Measurements from ENCODE around the gene FMO3.

FMO3 gene

GRCh38 chr1:171117085-171117484 is 26.4 kb downstream of the FMO3 start:
- DNase-seq = no peak

GRCh38 chr1:171119648-171120047 is 28.9 kb downstream of the FMO3 start:
- DNase-seq = no peak

- DNase-seq = no peak
These were observed 31.6 kb downstream of the FMO3 start for GRCh38 chr1:171122299-171122698.

- no peak for DNase-seq
These were observed 32.2 kb downstream of the FMO3 start for GRCh38 chr1:171122893-171123292.

GRCh38 chr1:171126504-171126903 is 35.8 kb downstream of the FMO3 start:
- no peak for DNase-seq

GRCh38 chr1:171127099-171127498 is 36.4 kb downstream of the FMO3 start:
- DNase-seq = no peak

- no peak for DNase-seq
These were observed 36.8 kb downstream of the FMO3 start for GRCh38 chr1:171127501-171127900.

- DNase-seq = no peak
These were observed 37.8 kb downstream of the FMO3 start for GRCh38 chr1:171128463-171128862.

GRCh38 chr1:171134204-171134923 is 43.7 kb downstream of the FMO3 start:
- no peak for DNase-seq

- peak; percentile 40 for DNase-seq
These were observed 46.9 kb downstream of the FMO3 start for GRCh38 chr1:171137580-171137979.

- DNase-seq = no peak
These were observed 48.3 kb downstream of the FMO3 start for GRCh38 chr1:171138980-171139379.

GRCh38 chr1:171139890-171140289 is 49.2 kb downstream of the FMO3 start:
- no peak for DNase-seq

- no peak for DNase-seq
These were observed 49.7 kb downstream of the FMO3 start for GRCh38 chr1:171140401-171140800.

- DNase-seq = no peak
These were observed 50.4 kb downstream of the FMO3 start for GRCh38 chr1:171140956-171141687.

GRCh38 chr1:171141688-171142415 is 51.1 kb downstream of the FMO3 start:
- DNase-seq = no peak

GRCh38 chr1:171142416-171143385 is 52.0 kb downstream of the FMO3 start:
- peak; percentile 29 for DNase-seq

GRCh38 chr1:171150156-171150555 is 59.5 kb downstream of the FMO3 start:
- DNase-seq = no peak

GRCh38 chr1:171152549-171152948 is 61.8 kb downstream of the FMO3 start:
- DNase-seq = no peak

- DNase-seq = no peak
These were observed 64.8 kb downstream of the FMO3 start for GRCh38 chr1:171155484-171155883.

GRCh38 chr1:171158096-171158495 is 67.4 kb downstream of the FMO3 start:
- DNase-seq = no peak

- DNase-seq = no peak
These were observed 67.8 kb downstream of the FMO3 start for GRCh38 chr1:171158551-171158950.

- no peak for DNase-seq
These were observed 68.4 kb downstream of the FMO3 start for GRCh38 chr1:171159148-171159547.

GRCh38 chr1:171160211-171160610 is 69.5 kb downstream of the FMO3 start:
- no peak for DNase-seq
